ENCODE data around the gene ASMT.
A peak's percentile ranks its signal among the peaks of the same experiment; 100 is the strongest.

ASMT gene

DNA sequence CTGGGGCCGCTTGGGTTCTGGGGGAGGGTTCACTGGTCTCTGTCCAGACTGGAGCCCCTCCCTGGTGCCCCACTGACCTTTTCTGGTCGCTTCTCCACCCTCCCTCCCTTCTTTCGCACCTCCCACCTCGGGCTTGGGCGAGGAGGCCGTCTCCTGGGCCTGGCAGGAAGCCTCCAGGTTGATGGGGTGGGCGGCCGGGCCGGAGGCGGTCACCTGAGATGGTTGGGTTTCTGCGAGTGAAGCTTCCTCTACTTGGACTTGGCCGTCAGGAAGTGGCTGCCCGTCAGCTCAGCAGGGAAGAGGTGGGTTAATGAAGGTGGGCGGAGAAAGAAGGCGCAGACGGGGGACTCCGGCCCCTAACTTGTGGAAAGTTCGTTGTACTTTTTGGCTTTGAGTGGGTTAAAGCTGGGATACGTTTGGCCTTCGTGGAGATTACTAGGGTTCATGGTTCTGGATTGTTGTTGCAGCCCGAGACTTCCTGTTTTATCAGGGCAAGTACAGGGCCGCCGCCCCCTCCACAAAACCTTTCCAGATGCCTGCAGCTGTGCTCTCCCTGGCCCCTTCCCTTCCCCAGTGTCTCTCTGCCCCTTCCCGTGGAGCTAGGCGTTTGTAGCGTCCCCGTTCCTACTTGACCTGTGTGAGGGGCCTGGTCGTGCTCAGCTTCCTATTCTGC, 22.3 kb upstream of the ASMT start:
- peak; percentile 41 for ATAC-seq

DNA sequence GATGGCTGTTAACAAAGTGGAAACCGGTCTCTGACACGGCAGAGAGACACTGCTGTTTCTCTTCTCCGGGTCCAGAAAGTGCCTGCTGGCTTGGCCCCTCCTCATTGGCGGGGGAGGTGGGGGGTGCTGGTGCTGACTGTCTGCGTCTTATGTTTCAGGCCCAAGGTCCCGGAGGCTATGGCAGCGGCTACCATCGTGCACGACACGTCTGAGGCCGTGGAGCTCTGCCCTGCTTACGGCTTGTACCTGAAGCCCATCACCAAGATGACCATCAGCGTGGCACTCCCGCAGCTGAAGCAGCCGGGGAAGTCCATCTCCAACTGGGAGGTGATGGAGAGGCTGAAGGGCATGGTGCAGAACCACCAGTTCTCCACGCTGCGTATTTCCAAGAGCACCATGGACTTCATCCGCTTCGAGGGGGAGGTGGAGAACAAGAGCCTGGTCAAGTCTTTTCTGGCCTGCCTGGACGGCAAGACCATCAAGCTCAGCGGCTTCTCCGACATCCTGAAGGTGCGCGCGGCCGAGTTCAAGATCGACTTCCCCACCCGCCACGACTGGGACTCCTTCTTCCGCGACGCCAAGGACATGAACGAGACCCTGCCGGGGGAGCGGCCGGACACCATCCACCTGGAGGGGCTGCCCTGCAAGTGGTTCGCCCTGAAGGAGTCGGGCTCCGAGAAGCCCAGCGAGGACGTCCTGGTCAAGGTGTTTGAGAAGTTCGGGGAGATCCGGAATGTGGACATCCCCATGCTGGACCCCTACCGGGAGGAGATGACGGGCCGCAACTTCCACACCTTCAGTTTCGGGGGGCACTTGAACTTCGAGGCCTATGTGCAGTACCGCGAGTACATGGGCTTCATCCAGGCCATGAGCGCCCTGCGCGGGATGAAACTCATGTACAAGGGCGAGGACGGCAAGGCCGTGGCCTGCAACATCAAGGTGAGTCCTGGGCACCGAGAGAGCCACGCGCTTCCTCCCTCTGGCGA, 21.3 kb upstream of the ASMT start:
- ATAC-seq (no peak), DNase-seq (peak in 1 of 2 donors; percentile 17)
- no peaks in the 10 kb centered on the region for H3K27me3 Mint-ChIP-seq
- H3K27ac Mint-ChIP-seq: peak overlapping the region; percentile 98
- peaks cover 35% of the 10 kb centered on the region for H3K4me1 Mint-ChIP-seq
- peak overlapping the region; percentile 99 for H3K4me3 Mint-ChIP-seq
- H3K9me3 Mint-ChIP-seq: no peaks in the 10 kb centered on the region

More for the DNA sequence above, 22.3 kb upstream of the ASMT start:
- Mint-ChIP-seq H3K9me3 (no peaks in the 10 kb centered on the region), H3K4me3 (peak overlapping the region; percentile 99), H3K27me3 (no peaks in the 10 kb centered on the region), H3K27ac (peak overlapping the region; percentile 98), H3K4me1 (peaks cover 34% of the 10 kb centered on the region)
- peak in 1 of 2 donors; percentile 55 for DNase-seq

DNA sequence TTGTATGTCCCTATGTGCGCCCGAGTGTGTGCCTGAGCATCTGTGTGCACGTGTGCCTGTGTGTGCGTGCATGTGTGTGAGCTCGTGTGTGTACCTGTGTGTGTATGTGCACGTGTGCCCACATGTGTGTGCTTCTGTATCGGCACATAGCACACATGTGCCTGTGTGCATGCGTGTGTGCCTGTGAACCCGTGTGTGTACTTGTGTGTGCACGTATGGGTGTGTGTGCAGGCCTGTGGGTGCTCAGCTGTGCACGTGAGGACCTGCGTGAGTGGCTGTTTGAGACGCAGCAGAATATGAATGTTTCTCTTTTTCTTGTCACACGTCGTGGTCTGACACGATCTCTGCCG, 19.2 kb upstream of the ASMT start:
- Mint-ChIP-seq H3K9me3 (no peaks in the 10 kb centered on the region), H3K4me3 (no peak overlapping the region), H3K27me3 (no peaks in the 10 kb centered on the region), H3K4me1 (peaks cover 35% of the 10 kb centered on the region), H3K27ac (no peak overlapping the region)
- ATAC-seq (no peak), DNase-seq (peak in 1 of 2 donors; percentile 7)

DNA sequence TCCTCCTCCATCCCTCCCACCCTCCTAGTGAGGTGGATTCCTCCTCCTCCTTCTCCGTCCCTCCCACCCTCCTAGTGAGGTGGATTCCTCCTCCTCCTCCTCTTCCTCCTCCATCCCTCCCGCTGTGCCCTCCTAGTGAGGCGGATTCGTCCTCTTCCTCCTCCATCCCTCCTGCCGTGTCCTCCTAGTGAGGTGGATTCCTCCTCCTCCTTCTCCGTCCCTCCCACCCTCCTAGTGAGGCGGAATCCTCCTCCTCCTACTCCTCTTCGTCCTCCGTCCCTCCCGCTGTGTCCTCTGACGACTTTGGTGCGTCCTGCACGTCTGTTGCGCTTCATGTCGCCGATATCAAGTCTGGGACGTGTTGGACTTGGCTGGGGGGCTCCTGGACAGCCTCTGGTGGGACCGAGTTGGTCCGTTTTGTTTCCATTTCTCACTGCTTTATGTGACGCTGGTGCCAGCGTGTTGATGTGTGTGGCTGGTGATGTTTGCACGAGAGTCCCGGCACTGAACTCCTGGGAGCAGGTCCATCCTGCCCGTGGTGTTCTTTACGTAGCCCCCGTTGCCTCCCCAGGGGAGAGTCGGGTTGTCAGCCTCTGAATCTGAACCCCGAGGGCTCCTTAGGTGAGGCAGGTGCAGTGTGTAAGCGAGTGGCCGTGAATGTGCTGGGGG, 18.0 kb upstream of the ASMT start:
- no peaks in the 10 kb centered on the region for H3K27me3 Mint-ChIP-seq
- H3K4me1 Mint-ChIP-seq: peaks cover 39% of the 10 kb centered on the region
- ATAC-seq: no peak
- H3K9me3 Mint-ChIP-seq: no peaks in the 10 kb centered on the region
- no peak for DNase-seq
- H3K27ac Mint-ChIP-seq: peak overlapping the region in 1 of 2 donors; percentile 6
- no peak overlapping the region for H3K4me3 Mint-ChIP-seq

DNA sequence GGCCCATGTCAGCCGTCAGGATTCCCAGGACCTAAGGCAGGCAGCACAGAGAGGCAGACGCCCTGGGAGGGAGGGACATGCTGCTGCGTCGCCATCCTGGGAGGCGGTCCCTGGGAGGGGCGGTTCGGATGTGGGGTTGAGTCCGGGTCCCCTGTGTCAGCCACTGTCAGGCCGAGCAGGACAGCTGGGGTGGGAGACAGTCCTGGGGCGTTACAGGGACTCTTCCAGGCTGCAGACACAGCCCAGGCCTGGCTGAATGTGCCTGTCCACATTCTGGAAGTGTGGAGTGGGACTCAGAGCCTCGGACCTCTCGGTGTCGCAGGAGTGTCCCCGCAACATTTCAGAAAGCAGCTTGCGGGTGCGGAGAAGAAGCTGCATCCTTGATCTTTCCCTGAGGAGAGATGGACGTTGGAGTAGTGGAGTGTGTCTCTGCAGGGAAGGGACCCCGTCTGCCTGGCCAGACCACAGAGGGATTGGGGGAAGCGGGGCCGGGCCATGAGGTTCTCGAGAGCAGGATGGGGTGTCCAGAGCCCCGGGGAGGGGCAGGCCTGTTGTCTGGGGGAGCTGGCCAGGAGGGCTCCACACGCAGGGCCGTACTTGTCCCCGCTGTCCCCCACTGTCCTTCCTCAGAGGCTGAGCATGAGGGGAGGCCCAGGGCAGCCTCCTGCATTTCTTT, 17.4 kb upstream of the ASMT start:
- Mint-ChIP-seq H3K4me3 (no peak overlapping the region), H3K9me3 (no peaks in the 10 kb centered on the region), H3K27ac (peak overlapping the region; percentile 55 to 60), H3K4me1 (peaks cover 38% of the 10 kb centered on the region), H3K27me3 (no peaks in the 10 kb centered on the region)
- ATAC-seq (peak; percentile 13), DNase-seq (peak in 1 of 2 donors; percentile 10)

DNA sequence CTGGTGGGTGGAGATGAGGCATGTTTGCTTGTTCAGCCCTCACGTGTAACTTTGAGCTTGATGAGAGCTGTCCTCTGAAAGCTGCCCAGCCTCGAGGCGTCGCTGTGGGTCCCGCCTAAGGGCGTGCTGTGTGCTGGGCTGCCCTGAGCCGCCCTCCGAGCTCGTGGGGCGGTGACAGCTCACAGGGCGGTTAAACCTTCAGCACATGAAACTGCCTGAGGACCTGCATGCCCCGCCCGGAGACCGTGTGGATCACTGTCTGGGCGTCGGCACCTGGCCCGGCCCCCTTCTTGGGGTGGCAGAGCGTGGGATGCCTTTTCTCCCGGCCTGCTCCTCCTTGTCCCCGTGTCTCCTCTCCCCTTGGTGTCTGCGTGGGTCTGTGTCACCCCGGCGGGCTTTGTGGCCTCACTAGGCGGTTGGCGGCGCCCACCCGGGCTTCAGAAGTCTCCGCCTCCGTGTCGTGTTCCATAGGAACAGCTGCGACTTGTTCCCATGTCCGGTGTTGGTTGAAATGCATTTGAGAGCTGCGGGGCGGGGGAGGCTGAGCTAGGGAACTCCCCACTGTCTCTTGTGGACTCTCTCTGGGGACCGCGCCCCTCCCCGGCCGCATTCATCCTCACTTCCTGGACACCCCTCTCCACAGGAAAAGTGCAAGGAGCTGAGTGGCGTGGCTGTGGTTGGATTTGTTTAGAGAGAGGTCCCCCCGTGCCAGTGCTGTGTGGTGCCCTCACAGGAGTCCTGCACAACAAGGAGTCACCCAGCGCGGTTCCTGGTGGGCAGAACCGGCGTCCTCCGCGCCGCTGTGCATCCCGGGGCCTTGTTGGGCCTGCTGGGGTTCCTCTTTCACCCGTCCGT, 16.6 kb upstream of the ASMT start:
- no peak overlapping the region for H3K4me3 Mint-ChIP-seq
- peak overlapping the region in 1 of 2 donors; percentile 78 for H3K27ac Mint-ChIP-seq
- ATAC-seq: peak; percentile 33
- H3K27me3 Mint-ChIP-seq: no peaks in the 10 kb centered on the region
- H3K4me1 Mint-ChIP-seq: peaks cover 30% of the 10 kb centered on the region
- peak in 1 of 2 donors; percentile 18 for DNase-seq
- H3K9me3 Mint-ChIP-seq: no peaks in the 10 kb centered on the region

DNA sequence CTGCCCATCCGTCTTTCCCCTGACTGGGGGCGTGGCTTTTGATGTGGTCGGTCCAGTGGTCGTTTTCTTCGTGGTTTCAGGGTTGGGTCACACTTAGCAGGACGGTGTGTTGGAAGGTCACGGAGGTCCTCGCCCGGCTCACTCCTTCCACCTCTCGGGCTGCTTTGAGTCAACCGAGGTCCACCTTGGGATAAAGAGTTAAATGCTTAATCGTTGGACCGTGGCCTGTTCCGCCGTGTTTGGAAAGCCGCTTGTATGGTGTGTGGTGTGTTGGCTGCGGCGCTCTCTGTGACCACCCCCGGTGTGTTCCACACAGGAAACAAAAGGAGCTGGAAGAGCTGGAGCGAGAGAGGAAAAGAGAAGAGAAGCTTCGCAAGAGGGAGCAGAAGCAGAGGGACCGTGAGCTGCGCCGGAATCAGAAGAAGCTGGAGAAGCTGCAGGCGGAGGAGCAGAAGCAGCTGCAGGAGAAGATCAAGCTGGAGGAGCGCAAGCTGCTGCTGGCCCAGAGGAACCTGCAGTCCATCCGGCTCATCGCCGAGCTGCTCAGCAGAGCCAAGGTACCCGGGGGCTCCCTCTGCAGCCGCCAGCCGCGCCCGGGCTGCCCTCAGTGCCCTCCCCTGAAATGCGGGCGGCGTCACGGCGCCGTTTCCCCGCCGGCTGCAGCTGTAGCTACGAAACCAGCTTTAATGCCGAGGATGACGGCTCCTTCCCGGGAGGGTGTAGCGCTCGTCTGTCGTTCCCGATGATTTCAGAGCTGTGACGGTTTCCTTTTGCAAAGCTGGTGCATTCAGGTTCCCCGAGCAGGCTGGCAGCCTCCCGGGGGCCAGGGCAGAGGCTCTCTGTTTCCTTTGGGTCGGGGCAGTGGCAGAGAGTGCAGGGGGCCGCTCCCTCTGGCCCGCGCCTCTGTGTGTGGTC, 15.7 kb upstream of the ASMT start:
- no peaks in the 10 kb centered on the region for H3K27me3 Mint-ChIP-seq
- peaks cover 21% of the 10 kb centered on the region for H3K4me1 Mint-ChIP-seq
- no peaks in the 10 kb centered on the region for H3K9me3 Mint-ChIP-seq
- DNase-seq (peak in 1 of 2 donors; percentile 9), ATAC-seq (no peak)
- H3K27ac Mint-ChIP-seq: peak overlapping the region; percentile 50 to 96
- H3K4me3 Mint-ChIP-seq: no peak overlapping the region

DNA sequence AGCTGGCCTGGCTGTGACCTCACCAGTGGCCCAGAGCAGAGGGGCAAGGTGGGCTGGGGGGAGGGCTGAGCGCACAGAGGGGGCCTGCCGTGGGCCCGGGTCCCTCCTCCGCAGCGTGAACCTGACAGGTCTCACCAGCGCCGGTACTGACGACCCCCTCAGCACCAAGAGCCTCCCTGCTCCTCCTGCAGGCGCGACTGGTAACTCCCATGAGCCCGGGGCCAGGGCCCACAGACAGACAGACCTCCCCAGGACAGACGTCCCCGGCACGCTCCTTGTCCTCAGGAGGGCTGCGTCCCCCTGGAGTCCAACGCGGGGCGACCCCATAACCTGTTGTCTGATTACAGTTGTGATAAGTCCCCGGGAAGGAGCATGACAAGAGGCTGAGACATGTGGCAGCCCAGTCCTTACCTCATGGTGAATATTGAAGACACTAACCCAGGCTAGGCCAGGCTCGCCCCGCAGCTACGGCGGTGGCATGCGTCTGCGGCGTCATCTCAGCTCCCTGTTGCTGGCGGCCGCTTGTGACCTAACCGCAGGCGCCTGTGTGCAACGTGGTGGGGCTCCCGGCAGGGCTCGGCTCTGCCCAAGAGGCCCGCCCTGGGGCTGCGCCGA, 15.0 kb upstream of the ASMT start:
- ATAC-seq (no peak), DNase-seq (peak in 1 of 2 donors; percentile 9)
- Mint-ChIP-seq H3K4me1 (peaks cover 17% of the 10 kb centered on the region), H3K27me3 (no peaks in the 10 kb centered on the region), H3K27ac (no peak overlapping the region), H3K4me3 (no peak overlapping the region), H3K9me3 (no peaks in the 10 kb centered on the region)

DNA sequence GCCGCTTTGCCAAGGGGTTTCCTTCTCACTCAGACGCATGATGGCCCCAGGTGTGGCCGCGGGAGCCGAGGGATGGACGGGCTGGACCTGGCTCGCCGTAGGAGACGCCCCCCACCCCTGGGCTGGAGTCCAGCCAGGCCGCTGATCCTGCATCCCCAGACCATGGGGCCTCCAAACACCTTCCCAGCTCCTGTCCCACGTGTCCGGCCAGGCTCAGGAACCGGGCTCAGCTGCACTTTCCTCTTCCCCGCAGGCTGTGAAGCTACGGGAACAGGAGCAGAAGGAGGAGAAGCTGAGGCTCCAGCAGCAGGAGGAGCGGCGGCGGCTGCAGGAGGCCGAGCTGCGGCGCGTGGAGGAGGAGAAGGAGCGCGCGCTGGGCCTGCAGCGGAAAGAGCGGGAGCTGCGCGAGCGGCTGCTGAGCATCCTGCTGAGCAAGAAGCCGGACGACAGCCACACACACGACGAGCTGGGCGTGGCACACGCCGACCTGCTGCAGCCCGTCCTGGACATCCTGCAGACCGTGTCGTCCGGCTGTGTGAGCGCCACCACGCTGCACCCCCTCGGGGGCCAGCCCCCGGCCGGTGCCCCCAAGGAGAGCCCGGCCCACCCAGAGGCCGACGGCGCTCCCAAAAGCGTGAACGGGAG, 14.3 kb upstream of the ASMT start:
- DNase-seq: peak in 1 of 2 donors; percentile 9
- Mint-ChIP-seq H3K27ac (no peak overlapping the region), H3K4me1 (peaks cover 13% of the 10 kb centered on the region), H3K9me3 (no peaks in the 10 kb centered on the region), H3K27me3 (no peaks in the 10 kb centered on the region), H3K4me3 (no peak overlapping the region)
- peak; percentile 18 for ATAC-seq

DNA sequence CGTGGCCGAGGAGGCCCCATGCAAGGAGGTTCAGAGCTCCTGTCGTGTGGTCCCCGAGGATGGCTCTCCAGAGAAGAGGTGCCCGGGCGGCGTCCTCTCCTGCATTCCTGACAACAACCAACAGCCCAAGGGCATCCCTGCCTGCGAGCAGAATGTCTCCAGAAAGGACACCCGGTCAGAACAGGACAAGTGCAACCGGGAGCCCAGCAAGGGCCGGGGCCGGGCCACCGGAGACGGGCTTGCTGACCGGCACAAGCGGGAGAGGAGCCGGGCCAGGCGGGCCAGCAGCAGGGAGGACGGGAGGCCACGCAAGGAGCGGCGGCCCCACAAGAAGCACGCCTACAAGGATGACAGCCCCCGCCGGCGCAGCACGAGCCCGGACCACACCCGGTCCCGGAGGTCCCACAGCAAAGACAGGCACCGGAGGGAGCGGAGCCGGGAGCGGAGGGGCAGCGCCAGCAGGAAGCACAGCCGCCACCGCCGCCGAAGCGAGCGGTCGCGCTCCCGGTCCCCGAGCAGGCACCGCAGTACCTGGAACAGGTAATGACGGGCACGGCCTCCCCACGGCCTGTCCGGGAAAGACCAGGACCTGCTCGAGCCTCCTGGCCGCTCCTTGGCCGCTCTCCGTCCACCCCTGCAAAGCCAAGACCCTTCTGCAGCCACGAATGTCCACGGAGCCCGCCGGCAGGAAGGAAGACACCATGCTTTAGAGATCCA, 13.7 kb upstream of the ASMT start:
- H3K27me3 Mint-ChIP-seq: no peaks in the 10 kb centered on the region
- no peak overlapping the region for H3K4me3 Mint-ChIP-seq
- H3K9me3 Mint-ChIP-seq: no peaks in the 10 kb centered on the region
- ATAC-seq: peak; percentile 31
- peak overlapping the region in 1 of 2 donors; percentile 44 for H3K27ac Mint-ChIP-seq
- H3K4me1 Mint-ChIP-seq: peaks cover 13% of the 10 kb centered on the region
- peak in 1 of 2 donors; percentile 12 for DNase-seq

DNA sequence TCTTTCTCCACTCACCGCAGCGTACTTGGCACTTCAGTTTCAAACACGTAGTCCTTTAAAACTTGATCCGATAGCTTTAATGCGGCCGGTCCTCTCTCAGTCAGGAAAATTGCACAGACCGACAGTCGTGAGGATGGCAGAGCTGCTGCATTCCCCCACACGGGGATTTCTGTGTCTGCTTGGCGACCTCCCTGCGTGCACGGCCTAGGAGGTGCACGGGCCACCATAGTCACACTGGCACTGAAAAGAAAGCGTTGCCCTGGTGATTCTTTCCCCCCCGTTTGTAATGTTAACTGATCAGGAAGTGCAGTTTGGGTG, 13.1 kb upstream of the ASMT start:
- H3K4me3 Mint-ChIP-seq: no peak overlapping the region
- DNase-seq (peak in 1 of 2 donors; percentile 9), ATAC-seq (no peak)
- H3K9me3 Mint-ChIP-seq: no peaks in the 10 kb centered on the region
- peaks cover 13% of the 10 kb centered on the region for H3K4me1 Mint-ChIP-seq
- peak overlapping the region in 1 of 2 donors; percentile 44 for H3K27ac Mint-ChIP-seq
- H3K27me3 Mint-ChIP-seq: no peaks in the 10 kb centered on the region

DNA sequence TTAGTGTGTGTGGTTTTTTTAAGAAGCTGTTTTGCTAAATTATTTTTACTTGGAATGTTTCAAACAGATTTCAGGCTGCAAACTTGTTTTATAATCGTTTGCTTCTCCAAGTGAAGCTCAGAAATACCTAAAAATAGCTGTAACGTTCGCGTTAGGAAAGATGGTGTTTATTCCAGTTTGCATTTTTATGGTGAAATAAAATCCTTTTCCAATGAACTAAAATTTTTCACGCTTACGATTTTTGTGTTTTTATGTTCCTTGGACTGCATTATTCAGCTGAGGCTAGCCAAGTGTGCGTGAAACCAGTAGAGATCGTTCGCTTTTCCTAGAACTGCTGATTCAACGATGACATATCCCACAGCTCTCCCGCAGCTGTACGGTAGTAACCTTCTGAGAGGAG, 12.6 kb upstream of the ASMT start:
- Mint-ChIP-seq H3K4me1 (peaks cover 8% of the 10 kb centered on the region), H3K27ac (no peak overlapping the region), H3K27me3 (no peaks in the 10 kb centered on the region), H3K9me3 (no peaks in the 10 kb centered on the region), H3K4me3 (no peak overlapping the region)
- peak in 1 of 2 donors; percentile 2 for DNase-seq
- no peak for ATAC-seq

Measured in stimulated activated naive CD8-positive, alpha-beta T cell treated with anti-CD3 and anti-CD28 coated beads, Interleukin-15, amount 100 ng/mL, for 72 hours (primary cell).